HG03097 (cell line): Measurements from ENCODE around the gene CLEC9A.

ENCODE experiments used
- ATAC-seq: cut with Tn5 transposase; IDR thresholded peaks from one replicate; pipeline ENCODE4 v1.9.1; 2021; ENCODE audit not compliant: unreplicated experiment, low FRiP score

Gene CLEC9A

GRCh38 chr12:10065241-10065640 lies 34.8 kb downstream of the CLEC9A start:
- no peak for ATAC-seq

GRCh38 chr12:10067264-10067663 lies 36.8 kb downstream of the CLEC9A start:
- ATAC-seq = no peak

DNA sequence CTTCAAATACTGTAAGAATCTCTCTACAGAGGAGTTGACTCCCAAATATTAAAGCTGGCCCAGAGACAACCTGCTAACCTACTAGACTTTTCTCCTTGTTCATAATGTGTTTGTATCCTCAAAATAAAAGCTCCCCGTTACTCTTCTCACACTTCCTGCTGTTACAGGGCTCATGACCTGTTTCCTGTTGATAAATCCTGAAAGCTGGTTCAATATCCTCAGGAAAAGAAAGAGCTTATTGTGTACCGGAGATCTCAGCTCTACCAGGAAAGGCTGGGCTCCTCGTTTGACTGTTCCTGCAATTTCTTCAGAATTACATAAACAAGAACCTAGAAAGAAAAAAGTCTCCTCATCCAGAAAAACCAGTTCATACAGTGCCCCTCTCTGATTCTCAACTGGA lies 37.5 kb downstream of the CLEC9A start:
- no peak for ATAC-seq

DNA sequence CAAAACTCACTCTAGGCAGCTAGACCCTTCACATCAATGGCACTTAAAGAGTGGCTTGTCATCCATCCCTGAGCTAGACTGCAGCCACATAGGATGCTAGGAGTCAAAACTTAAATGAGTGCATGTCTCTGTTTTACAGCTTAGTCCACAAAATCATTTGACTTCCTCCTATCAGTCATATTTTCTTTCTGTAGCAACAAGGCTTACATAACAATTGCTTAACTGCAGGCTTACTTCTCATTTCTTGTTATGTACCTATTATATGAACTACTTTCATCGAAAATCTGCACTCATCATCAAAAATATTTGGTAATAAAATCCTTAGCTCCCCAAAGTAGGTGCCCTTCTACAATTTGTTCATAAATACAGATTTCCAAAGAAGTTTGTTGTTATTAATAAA lies 38.2 kb downstream of the CLEC9A start:
- ATAC-seq = no peak

GRCh38 chr12:10069099-10069498 lies 38.6 kb downstream of the CLEC9A start:
- no peak for ATAC-seq

DNA sequence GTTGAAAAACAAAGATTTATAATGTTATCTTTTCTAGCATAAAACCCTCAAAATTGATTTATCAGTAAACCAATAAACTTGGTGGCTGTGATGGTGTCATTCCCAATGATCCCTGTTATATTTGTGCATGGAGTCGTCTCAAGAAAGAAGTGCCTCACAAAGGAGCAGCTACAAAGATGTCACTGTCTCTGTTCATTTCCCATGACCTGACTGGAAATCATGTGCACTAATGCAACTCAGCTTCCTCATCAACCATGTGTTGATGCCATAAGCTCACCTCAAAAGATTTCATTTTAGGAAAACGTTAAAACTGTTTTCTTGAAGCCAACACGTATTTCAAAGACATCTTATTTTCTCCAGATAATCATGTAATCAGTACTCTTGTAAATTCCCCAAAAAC lies 39.5 kb downstream of the CLEC9A start:
- no peak for ATAC-seq

- ATAC-seq = no peak
Measured at GRCh38 chr12:10070380-10070779, 39.9 kb downstream of the CLEC9A start.

DNA sequence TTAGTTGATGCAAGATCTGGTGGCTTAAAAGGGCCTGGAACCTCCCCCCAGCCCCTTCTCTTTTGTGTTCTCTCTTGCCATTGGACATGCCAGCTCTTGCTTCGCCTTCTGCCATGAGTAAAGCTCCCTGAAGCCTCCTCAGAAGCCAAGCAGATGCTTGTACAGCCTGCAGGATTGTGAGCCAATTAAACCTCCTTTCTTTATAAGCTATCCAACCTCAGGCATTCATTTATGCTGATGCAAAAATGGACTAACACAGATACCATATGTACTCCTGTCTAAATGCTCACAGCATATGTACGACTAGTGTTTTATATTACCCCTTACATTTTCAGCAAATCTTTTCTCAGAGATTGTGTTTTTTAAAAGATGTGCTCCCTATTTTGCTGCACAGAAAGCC lies 41.6 kb downstream of the CLEC9A start:
- no peak for ATAC-seq

DNA sequence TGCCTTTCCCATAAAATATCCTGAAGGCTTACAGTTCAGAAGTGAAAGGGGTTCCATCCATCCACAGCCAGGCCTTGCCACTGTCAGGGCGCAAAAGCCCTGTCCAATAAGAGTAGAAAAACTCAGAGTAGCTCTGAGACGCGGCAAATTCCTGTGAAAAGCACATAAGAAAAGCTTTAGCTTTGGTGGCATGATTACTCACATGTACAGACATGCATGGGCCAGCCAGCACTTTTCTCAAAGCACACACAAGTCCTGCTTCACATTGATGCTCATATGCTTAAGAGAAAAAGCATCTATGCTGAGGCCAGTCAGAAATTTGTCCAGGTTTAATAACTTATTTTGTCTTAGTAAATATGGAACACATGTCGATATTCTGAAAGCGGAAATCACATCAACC lies 42.8 kb downstream of the CLEC9A start:
- ATAC-seq = no peak

- ATAC-seq = no peak
Measured at GRCh38 chr12:10075451-10075850, 45.0 kb downstream of the CLEC9A start.

DNA sequence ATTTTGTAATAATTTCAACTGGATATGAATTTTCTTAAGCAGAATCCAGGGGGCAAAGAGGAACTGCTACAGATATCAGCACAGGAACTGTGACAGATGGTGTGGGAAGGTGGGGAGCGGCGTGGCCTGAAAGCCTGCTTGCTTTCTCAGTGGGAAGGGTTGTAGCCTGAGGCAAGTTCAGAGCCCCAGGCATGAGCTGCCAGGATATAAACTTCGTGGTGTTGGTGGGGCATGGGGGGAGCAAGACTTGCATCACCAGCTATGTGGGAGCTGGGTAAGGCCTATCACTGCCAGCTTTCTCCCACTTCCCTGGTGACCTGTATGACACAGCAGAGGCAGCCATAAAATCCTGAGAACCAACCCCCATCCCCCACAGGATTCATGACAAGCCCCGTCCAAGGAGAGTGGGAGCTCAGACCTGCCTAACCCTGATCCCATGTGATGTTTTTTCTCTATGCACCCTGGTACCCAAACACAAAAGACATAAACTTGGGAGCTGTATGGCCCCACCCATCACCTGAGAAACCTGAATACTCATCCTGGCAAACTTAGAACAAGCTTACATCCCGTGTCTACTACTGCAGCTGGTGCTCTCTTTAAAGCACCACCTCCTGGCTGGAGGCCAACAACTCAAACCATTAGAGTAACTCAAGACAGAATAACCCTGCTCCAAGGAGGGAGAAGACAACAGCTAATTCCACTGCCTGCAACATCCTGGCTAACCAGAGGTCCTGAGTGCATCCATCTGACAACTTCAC lies 51.8 kb downstream of the CLEC9A start:
- no peak for ATAC-seq

- no peak for ATAC-seq
Measured at GRCh38 chr12:10084733-10085132, 54.3 kb downstream of the CLEC9A start.

GRCh38 chr12:10086387-10086786 lies 55.9 kb downstream of the CLEC9A start:
- ATAC-seq = no peak

DNA sequence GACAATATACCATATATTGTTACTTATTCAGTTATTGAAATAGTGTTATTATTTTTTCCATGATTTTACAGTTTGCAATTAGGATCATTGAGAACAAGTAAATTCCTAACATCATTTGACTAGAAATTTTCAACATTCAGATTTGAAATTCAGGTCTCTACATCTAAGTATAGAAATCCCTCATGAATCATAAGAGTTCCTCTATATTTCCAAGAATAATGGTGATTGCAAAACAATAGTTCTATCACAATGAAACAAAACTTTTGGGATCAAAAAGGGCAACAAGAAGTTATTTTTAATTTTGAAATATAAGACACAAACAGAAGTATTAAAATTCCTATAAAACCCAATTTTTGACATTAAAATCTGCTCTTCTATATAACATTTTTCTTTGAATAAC lies 57.5 kb downstream of the CLEC9A start:
- no peak for ATAC-seq

- ATAC-seq = no peak
Measured at GRCh38 chr12:10088955-10089900, 58.7 kb downstream of the CLEC9A start.

DNA sequence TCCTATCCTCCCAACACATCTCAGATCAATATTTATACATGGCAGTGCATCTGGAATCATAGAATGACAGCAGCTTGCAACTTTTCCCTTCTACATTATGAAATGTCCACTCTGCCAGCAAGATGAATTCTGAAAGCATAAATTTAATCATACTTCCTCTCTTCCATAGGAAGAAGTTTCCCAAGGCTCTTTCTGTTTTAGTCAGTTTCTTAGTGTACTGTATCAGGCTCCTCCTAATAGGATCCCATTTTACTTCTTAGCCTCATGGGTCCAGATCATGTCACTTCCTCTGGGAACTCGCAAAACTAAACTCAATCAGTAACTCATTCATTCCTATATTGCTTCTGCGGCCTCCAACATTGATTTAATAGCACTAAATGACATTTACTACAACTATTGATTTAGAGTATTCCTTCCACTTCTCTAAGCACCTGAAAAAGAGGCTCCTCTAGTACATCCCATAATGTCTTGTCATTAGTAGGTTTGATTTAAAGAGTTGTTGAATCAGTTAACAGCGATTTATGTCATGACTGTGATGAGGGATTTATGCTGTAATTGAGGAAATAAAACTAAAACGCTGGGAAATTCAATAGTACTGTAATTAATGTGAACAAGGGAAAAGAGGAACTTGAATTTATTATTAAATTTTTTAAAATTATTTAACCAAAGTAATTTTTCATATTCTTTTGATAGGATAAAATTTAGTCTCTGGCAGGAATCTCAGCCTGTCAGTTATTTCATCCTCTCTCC lies 64.3 kb downstream of the CLEC9A start:
- ATAC-seq = no peak

DNA sequence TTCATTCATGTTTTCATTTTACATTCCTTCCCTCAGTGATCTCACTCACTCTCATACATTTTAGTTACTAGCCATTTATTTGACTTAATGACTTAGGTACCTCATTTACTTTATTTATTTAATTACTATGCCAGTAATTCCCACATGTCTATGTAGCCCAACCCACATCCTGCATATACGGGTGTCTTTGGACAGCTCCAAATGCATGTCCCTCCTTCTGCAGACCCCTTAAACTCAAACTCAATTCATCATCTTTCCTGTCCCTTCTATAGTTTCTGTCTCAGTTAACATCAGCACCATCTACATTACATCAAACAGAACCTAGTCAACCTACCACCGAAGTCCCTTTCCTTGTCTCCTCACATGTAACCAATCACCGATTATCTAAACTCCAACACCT lies 65.5 kb downstream of the CLEC9A start:
- no peak for ATAC-seq

GRCh38 chr12:10097521-10097920 lies 67.0 kb downstream of the CLEC9A start:
- ATAC-seq = no peak

GRCh38 chr12:10098791-10099190 lies 68.3 kb downstream of the CLEC9A start, which contains the start of gene CLEC1A:
Gene CLEC1A, minus strand, starts transcription at chr12:10098985. Its CDS starts 63 bp downstream, at chr12:10098922.
- ATAC-seq = no peak

DNA sequence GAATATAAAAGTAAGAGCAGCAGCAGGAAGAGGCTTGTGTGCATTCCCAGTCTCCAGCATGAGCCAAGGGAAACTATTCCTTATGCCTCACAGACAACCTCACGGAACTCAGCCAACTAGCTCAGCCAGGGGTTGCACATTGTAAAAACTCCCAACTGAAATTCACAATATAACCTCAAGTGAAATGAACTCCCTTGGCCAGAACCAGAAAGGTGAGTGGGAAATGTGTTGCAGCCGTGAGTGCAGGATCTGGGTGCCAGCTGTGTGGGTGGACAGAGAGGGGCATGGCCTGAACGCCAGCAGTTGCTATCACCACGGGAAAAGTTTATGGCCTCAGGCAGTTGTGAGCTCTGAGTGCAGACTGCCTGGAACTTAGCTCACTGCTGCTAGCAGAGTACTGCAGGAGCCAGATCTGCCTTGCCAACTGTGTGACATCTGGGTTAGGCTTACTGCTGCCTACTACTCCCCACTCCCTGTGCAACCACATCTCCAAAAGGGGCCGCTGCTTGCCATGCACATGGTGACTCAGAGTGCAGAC lies 70.6 kb downstream of the CLEC9A start:
- ATAC-seq = no peak
